GM19035 (cell line): ENCODE data around the gene C1orf35.
A peak's percentile ranks its signal among the peaks of the same experiment; 100 is the strongest.

Experiments
- ATAC-seq: cut with Tn5 transposase; IDR thresholded peaks from one replicate; pipeline ENCODE4 v1.9.1; 2021; ENCODE audit not compliant: unreplicated experiment

C1orf35 gene

GRCh38 chr1:228102791-228103620 is at the start of gene C1orf35:
Gene C1orf35 (minus strand): TSS chr1:228103325. CDS start chr1:228103227, 98 bp downstream.
- peak; percentile 72 for ATAC-seq

- no peak for ATAC-seq
Measured at GRCh38 chr1:228152918-228153258, 49.8 kb upstream of the C1orf35 start.

GRCh38 chr1:228152097-228152917 is 49.2 kb upstream of the C1orf35 start:
- ATAC-seq, result no peak

- no peak for ATAC-seq
Measured at GRCh38 chr1:228151180-228151925, 48.2 kb upstream of the C1orf35 start.

GRCh38 chr1:228150461-228151179 is 47.5 kb upstream of the C1orf35 start:
- no peak for ATAC-seq

GRCh38 chr1:228150120-228150460 is 47.0 kb upstream of the C1orf35 start:
- ATAC-seq, result no peak

- no peak for ATAC-seq
Measured at GRCh38 chr1:228149406-228150119, 46.4 kb upstream of the C1orf35 start, which contains the start of gene GJC2. Gene GJC2 (plus strand): TSS chr1:228149930. CDS start chr1:228157759, 7,829 bp downstream.

- ATAC-seq, result no peak
Measured at GRCh38 chr1:228148935-228149405, 45.8 kb upstream of the C1orf35 start.

GRCh38 chr1:228148196-228148861 is 45.2 kb upstream of the C1orf35 start:
- no peak for ATAC-seq

- ATAC-seq, result no peak
Measured at GRCh38 chr1:228147768-228148167, 44.6 kb upstream of the C1orf35 start.

- ATAC-seq, result no peak
Measured at GRCh38 chr1:228147151-228147693, 44.1 kb upstream of the C1orf35 start.

GRCh38 chr1:228146417-228147150 is 43.5 kb upstream of the C1orf35 start:
- ATAC-seq, result no peak

GRCh38 chr1:228145463-228146416 is 42.6 kb upstream of the C1orf35 start:
- no peak for ATAC-seq

- no peak for ATAC-seq
Measured at GRCh38 chr1:228144993-228145343, 41.8 kb upstream of the C1orf35 start.

GRCh38 chr1:228144193-228144992 is 41.3 kb upstream of the C1orf35 start:
- no peak for ATAC-seq

- no peak for ATAC-seq
Measured at GRCh38 chr1:228143480-228144192, 40.5 kb upstream of the C1orf35 start.
